Measurements from ENCODE around the gene PFDN1.

DNA sequence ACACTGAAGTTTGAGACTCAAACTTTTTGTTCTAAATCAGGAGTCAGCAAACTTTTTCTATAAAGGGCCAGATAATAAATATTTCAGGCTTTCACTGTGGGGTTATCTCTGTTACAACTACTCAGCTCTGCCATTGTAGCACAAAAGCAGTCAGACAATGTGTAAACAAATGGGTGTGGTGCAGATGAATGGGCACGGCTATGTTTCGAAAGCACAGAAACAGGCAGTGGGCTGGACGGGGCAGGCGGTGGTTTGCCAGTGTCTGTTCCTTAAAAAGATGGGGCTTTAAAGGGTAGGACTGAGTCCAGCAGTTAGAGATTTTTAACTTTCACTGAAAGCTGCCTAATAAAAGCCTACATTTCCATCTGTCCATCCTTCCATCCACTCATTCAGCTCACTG lies 48.9 kb downstream of the PFDN1 start:
- TF ChIP-seq CTCF (IDR thresholded peaks at IDR 0.05) (no peak), POLR2A (IDR thresholded peaks at IDR 0.05) (no peak)

Measured in testis (tissue), 2 donors.